OCI-LY7 (cell line): ENCODE measurements around the gene ARFGAP3.

Source experiments
- EZH2phosphoT487 ChIP-seq: fragments of 200-600 bp; sonication (generic); IDR thresholded peaks from 2 replicates; pipeline ENCODE4 v1.6.1; 2018; ENCODE audit warnings: low read depth, borderline replicate concordance, mild to moderate bottlenecking, mixed run types, antibody characterized with exemption, low read length, moderate library complexity, mixed read lengths
- TF ChIP-seq, protein P1 (sequence below): fragments of 200-600 bp; sonication (generic); conservative IDR thresholded peaks from 2 replicates; pipeline ENCODE4 v1.5.1; 2014; ENCODE audit warnings: mild to moderate bottlenecking, antibody characterized with exemption, low read length, moderate library complexity, mixed read lengths

DNA sequence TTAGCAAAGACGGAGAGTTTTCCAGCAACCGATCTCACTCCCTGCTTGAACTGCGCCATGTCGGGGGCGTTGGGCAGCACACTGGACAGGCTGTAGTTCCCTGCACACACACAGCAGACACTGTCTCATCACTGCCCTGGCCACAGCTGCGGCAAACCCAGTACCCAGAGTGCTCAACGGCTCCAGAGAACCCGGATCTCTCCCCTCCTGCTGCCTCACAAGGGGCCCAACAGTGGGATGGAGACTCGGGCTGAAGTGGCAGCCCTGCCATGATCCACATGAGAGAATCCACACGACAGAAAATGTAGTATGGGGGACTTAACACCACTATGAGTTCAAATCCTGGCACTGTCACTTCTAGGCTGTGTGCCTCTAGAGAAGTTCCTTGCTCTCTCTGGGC is 58.0 kb downstream of the ARFGAP3 start:
- TF ChIP-seq, protein P1, sequence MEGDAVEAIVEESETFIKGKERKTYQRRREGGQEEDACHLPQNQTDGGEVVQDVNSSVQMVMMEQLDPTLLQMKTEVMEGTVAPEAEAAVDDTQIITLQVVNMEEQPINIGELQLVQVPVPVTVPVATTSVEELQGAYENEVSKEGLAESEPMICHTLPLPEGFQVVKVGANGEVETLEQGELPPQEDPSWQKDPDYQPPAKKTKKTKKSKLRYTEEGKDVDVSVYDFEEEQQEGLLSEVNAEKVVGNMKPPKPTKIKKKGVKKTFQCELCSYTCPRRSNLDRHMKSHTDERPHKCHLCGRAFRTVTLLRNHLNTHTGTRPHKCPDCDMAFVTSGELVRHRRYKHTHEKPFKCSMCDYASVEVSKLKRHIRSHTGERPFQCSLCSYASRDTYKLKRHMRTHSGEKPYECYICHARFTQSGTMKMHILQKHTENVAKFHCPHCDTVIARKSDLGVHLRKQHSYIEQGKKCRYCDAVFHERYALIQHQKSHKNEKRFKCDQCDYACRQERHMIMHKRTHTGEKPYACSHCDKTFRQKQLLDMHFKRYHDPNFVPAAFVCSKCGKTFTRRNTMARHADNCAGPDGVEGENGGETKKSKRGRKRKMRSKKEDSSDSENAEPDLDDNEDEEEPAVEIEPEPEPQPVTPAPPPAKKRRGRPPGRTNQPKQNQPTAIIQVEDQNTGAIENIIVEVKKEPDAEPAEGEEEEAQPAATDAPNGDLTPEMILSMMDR, result no peak
- no peak for TF ChIP-seq EZH2phosphoT487
